HG02970 (cell line): ENCODE measurements around the gene PBX2.
"Not testable (repeated sequence)": the region's sequence is repeated elsewhere in the genome, so short reads cannot be mapped to it uniquely, and the experiment has no call there.

Experiments used
- ATAC-seq: cut with Tn5 transposase; IDR thresholded peaks from one replicate; pipeline ENCODE4 v1.9.1; 2021; ENCODE audit warnings: mild to moderate bottlenecking, moderate library complexity, moderate number of reproducible peaks; ENCODE audit not compliant: unreplicated experiment, low FRiP score

The PBX2 gene

GRCh38 chr6:32187725-32188380 is 2.1 kb downstream of the PBX2 start:
- not testable (repeated sequence) for ATAC-seq

DNA sequence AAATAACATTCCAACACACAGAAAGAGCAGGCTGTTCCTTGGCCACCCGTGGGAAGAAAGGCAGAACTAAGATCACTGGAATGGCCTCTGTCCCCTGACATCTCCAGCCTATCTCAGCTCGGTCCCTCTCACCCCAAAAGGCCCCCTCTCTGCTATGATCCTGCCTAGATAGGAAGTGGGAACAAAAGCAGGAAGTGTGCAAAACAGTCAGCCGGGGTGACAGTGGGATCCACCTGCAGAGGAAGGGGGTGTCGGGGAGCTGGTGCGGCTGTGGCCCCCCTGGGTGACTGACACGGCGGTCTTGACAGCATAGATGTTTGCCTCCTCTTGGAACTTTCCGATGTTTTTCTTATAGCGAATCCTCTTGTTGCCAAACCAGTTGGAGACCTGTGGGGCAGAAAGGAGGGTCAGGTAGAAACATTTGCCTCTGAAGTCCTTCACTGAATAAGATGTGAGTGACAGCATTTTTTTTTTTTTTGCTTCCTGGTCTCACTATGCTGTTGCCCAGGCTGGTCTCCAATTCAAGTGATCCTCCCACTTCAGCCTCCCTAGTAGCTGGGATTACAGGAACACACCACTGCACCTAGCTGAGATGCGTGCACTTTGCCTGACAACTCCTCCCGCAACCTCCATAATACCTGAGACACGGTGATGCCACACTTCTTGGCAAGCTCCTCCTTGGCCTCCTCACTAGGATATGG is 2.8 kb downstream of the PBX2 start:
- no peak for ATAC-seq

DNA sequence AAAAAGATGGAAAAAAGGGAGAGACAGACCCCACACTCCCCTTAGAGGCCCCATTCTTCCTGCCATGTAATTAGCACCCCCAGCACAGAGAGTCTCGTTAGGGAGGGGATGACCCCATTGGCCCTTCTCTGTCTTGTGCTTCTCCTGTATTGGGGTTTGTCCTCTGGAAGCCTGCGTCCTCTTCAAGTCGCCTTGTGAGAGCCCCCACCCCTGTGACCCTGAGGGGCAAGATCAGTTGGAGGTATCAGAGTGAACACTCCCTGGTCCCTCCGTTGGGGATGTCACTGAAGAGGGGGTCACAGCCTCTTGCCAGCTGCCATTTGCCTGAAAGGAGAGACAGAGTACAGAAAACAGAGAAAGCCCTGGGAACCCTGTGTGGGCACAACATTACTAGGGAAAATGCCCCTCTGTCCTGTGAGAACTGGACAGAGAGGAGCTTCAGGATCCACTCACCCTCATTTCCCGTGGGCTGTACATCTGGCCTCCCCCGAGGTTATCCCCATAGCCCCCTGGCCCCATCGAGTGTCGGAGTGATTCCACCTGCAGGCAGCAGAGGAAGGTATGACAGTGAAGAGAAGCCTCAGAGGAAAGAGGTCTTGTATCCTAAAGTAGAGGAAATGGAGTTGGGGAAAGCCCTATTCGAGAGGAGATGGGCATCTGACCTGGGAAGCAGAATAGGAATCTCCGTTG is 3.7 kb downstream of the PBX2 start:
- ATAC-seq = not testable (repeated sequence)

DNA sequence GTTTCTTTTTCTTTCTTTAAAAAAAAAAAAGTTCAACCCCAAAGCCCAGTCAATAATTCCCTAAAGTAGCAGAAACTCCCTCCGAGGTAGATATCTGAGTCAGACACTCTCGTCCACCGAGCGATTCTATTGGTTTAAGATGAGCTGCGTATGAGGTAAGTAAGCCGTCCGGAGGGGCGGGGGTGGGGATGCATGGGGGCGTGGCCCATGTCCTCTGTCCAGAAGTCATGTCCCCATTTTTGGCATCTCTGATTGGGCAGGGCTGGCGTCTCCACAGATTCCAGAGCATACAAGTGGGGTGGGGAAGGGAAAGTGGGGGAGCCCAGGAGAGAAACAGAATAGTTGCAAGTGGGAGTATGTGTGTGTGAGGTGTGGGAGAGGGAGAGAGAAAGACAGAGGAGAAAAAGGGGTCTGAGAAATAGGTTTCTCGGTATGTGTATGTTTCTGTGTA is 4.3 kb downstream of the PBX2 start:
- not testable (repeated sequence) for ATAC-seq

DNA sequence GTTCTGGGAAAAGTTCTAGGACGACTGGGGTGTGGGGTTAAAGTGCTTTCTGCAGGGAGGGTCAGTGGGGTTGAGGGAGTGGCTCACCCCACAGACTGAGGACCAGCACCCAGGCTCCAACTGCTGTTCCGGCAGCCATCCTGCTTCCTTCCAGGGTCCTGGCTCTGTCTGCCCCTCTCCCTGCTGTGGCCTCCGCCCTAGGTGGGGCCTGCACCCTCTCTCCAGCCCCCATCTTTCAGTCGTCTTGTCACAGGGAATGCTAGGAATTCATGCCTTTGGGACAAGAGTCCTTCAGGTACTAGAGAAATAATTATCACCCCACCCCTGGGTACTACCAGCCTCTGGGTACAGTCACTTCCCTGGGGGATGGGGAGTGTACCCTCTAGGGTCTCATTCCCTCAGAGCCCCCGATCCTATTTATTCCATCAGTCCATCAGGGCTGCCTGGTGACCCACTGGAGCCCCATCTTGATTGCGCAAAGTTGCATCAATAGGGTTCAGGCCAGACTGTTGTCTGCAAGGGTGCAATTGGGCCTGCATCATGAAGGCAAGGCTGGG is 5.8 kb downstream of the PBX2 start, which contains the start of gene AGER:
Gene AGER (minus strand): TSS at position 170 of the 557 bp plus-strand sequence. CDS start 31 bp downstream, at position 139.
- no peak for ATAC-seq

GRCh38 chr6:32183483-32184083 is 6.4 kb downstream of the PBX2 start:
- no peak for ATAC-seq

GRCh38 chr6:32183030-32183429 is 7.0 kb downstream of the PBX2 start:
- ATAC-seq = no peak

GRCh38 chr6:32182555-32182981 is 7.4 kb downstream of the PBX2 start:
- no peak for ATAC-seq

DNA sequence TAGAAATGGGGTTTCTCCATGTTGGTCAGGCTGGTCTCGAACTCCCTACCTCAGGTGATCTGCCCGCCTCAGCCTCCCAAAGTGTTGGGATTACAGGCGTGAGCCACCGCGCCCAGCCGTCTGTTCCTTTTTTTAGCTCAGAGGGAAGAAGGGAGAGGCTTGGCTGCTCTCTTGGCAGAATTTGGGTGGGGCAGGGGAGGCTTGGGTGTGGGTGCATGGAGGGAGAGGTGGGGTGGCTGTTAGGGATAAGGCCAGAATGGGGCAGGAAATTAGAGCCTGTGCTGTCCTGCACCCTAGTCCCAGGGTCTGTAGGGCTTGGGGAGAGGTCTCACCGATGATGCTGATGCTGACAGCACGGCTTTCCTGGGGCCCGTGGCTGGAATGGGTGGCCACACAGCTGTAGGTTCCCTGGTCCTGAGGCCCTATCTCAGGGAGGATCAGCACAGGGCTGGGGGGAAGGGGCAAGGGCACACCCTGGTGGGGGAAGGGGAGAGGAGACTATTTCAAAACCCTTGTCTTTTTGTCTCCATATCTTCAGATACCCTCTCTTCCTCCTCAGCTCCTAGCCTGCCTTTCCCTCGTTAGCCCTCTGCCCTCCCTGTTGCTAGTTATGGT is 8.0 kb downstream of the PBX2 start:
- ATAC-seq = no peak

DNA sequence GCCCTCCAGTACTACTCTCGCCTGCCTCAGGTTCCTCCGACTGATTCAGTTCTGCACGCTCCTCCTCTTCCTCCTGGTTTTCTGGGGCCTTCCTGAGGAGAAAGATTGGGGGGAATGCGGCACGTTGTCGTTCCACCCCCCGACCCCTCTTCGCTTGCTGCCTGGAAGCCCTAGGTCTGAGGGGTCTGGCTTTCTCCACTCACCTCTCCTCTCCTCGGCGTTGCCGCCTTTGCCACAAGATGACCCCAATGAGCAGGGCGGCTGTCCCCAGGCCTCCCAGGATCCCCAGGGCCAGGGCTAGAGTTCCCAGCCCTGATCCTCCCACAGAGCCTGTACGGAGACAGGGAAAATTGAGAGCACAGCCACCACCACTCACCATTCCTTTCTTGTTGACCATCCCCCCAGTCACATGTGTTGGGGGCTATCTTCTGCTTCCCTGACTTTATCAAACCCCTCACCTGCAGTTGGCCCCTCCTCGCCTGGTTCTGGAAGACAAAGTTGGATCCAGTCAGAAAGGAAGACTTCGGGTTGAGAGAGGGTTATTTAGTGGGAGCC is 8.8 kb downstream of the PBX2 start:
- no peak for ATAC-seq

GRCh38 chr6:32179766-32180405 is 10.1 kb downstream of the PBX2 start:
- no peak for ATAC-seq

DNA sequence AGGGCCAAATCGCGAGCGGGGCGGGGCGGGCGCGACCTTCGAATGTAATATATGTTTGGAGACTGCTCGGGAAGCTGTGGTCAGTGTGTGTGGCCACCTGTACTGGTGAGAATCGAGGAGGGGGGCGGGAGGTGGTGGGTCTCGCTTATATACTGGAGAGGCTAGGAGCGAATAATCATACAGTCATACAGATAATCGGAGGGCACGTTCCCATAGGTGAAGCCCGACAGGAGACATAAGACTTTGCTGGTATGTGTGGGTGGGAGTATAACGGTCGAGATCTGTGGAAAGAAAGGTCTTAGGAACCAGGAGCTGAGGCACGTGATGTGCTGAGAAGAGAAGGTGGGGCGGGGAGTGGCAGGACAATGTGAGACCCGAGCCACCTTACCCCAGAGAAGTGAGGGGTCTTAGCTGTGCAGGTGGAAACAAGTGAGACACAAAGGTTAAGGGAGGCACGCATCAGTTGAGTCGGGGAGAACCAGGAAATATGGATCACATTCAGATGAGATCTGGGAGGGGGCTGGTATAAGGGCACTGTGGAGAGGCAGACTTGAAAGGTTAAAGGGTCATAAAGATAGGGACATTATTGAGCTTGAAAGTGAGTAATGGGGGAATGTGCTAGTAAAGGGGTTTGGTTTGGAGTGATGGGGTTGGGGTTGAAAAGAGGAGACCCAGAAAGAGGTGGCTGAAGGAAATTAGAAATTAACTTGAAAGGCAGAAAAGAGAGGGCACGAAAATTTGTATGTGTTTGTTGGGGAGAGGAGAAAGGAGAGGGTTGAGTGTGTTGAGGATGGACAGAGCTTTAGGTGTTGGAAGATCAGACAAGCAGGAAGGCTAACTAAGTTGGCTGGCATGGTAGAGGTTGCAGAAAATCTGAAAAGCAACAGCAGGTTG is 11.2 kb downstream of the PBX2 start:
- ATAC-seq = no peak

DNA sequence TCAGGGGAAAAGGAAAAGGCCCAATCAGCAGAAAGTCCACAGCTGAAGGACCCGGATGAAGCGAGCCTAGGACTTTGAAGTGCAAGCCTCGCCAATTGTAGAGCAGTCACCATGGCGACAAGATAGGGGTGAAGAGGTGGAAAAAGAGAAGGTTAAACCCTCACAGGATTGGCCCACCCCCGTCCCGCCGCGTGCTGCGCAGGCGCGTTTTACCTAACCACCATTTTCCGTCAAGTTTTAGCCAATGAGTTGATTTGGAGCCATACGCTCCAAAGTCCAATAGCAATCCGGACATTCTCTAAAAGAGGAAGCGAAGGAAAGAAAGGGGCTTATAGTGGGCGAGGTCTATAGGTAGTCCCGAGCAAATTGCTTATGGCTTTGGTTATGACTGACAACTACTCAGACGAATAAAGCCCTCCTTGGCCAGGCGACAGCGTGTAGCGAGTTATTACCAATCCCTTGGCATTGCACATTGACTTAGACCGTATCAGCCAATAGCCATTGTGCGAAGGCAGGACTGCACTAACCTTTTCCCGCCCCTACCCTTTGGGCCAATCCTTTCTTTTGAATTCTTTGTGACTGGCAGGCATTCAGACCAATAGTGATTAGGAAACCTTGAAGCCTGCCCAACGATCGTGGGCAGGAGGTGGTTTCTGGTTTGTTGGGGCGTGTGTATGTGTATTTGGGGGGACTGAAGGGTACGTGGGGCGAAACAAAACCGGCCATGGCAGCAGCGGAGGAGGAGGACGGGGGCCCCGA is 12.0 kb downstream of the PBX2 start, which contains the start of gene RNF5:
Gene RNF5 (plus strand): TSS at position 618 of the 759 bp plus-strand sequence. CDS start 107 bp downstream, at position 725.
- peak; percentile 85 for ATAC-seq

DNA sequence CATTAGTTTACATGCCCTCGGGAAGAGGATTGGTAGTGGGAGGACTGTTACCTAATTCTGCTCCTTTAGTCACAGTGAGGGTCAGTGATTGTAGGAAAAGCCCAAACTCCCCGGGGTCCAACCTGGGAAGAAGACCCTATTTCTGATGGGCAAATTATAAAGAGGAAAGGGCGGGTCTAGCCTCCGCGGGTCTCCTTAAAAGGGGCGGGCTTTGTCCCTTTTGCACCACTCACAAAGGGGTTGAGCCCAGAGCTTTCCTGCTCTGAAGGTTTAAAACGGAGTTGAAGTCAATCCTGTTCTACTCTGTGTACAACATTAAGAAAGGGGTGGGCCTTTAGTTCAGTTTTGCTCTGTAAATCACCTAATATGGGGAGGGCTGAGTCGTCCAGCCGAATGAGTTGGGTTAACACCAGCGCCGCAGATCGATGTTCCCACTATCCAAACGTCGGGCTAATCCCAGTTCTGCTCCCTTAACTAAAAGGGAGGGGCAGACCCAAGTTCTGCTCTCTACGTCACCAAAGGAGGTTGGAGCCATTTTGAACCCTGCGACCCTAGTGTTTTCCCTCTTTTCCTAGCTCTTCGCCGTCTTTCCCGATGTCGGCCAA is 12.7 kb downstream of the PBX2 start:
- no peak for ATAC-seq

DNA sequence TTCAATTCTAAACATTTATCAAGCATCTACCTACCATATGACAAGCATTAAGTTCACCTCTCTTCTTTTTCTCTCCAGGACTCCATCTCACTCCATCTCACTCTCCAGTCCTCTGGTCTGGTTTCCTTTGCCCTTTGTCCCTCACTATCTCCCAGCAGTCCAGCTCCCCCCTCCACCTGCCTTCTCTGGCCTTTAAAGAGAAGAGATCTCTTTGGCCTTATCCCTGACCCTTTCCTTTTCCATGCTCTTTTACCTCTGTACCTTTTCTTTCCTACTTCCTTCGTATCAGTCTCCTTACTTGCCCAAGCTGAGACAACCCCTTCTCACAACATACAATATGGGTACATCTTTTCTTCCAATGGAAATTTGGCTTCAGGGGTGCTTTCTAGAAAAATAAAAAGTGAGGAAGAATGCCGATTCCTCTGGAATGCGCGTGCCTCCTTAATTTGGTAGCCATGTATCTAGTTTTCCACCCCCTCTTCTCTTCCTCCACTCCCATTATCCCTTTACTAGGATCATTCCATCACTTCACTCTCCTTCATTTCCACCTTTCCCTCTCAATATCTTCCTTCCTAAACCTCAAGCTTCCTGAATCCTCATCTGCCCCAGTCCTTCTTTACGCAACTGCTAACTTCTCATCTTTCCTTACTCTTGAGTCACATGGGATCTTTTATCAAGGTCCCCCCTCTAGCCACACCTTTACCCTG is 13.4 kb downstream of the PBX2 start:
- no peak for ATAC-seq

GRCh38 chr6:32175711-32176475 is 14.1 kb downstream of the PBX2 start, which contains the start of gene AGPAT1:
Gene AGPAT1, minus strand, starts transcription at chr6:32176084. Its CDS starts 4,588 bp downstream, at chr6:32171496.
- ATAC-seq = no peak
